Pulmonary artery endothelial cell (primary cell): ENCODE results near the gene CEP250. TPM values are rescaled to one million over a fixed set of nuclear protein-coding genes. Genes with fewer than 3 reads are reported as not detected.
"Not testable (repeated sequence)": the region's sequence is repeated elsewhere in the genome, so short reads cannot be mapped to it uniquely, and the experiment has no call there.

Experiments used
- DNase-seq: peaks from one replicate; pipeline ENCODE4 v3.0.0-alpha.2; 2011; ENCODE audit warnings: low read depth, low spot score
- total RNA-seq: library from RNA; depleted of rRNA; stranded (reverse); fragments of >200 nt; gene quantifications from 2 replicates; pipeline ENCODE4 v1.2.3, GENCODE V29; 2014

Gene CEP250
- total RNA-seq, 1 donor from 2014 or later: 21.2 TPM

GRCh38 chr20:35518955-35519354 lies 63.6 kb downstream of the CEP250 start:
- DNase-seq: no peak

- DNase-seq: no peak
Observed at GRCh38 chr20:35523298-35523888, 68.0 kb downstream of the CEP250 start.

- no peak for DNase-seq
Observed at GRCh38 chr20:35525639-35526038, 70.2 kb downstream of the CEP250 start.

GRCh38 chr20:35527122-35527769 lies 71.8 kb downstream of the CEP250 start:
- no peak for DNase-seq

GRCh38 chr20:35529552-35529951 lies 74.2 kb downstream of the CEP250 start, which contains the start of gene C20orf173:
C20orf173 (minus strand) TSS chr20:35529652; CDS start chr20:35529373, 279 bp downstream.
- DNase-seq: no peak

GRCh38 chr20:35539756-35540212 lies 84.4 kb downstream of the CEP250 start:
- DNase-seq: no peak

- no peak for DNase-seq
Observed at GRCh38 chr20:35541118-35541782, 85.9 kb downstream of the CEP250 start.

- DNase-seq: peak; percentile 67
Observed at GRCh38 chr20:35541783-35542662, 86.6 kb downstream of the CEP250 start, which contains the start of gene ERGIC3. ERGIC3 (plus strand) TSS chr20:35542078; CDS start chr20:35542098, 20 bp downstream.

- DNase-seq: no peak
Observed at GRCh38 chr20:35542990-35543389, 87.6 kb downstream of the CEP250 start.

GRCh38 chr20:35544436-35544835 lies 89.0 kb downstream of the CEP250 start:
- no peak for DNase-seq

- not testable (repeated sequence) for DNase-seq
Observed at GRCh38 chr20:35544941-35545340, 89.5 kb downstream of the CEP250 start.

- DNase-seq: no peak
Observed at GRCh38 chr20:35546127-35546526, 90.7 kb downstream of the CEP250 start.

- no peak for DNase-seq
Observed at GRCh38 chr20:35547329-35547728, 91.9 kb downstream of the CEP250 start.

- DNase-seq: no peak
Observed at GRCh38 chr20:35551503-35551902, 96.1 kb downstream of the CEP250 start.

- DNase-seq: no peak
Observed at GRCh38 chr20:35552914-35553313, 97.5 kb downstream of the CEP250 start.

- not testable (repeated sequence) for DNase-seq
Observed at GRCh38 chr20:35555461-35555860, 100.1 kb downstream of the CEP250 start.

- no peak for DNase-seq
Observed at GRCh38 chr20:35555951-35556645, 100.7 kb downstream of the CEP250 start.

GRCh38 chr20:35556871-35557270 lies 101.5 kb downstream of the CEP250 start:
- DNase-seq: no peak

- DNase-seq: no peak
Observed at GRCh38 chr20:35558451-35558850, 103.1 kb downstream of the CEP250 start.

GRCh38 chr20:35559042-35559693 lies 103.8 kb downstream of the CEP250 start:
- no peak for DNase-seq
